GM18873 (cell line): ENCODE data around the gene SLCO3A1.

Source experiments
- ATAC-seq: cut with Tn5 transposase; IDR thresholded peaks from one replicate; pipeline ENCODE4 v1.9.1; 2021; ENCODE audit warnings: mild to moderate bottlenecking, moderate library complexity, moderate number of reproducible peaks; ENCODE audit not compliant: unreplicated experiment, low FRiP score

SLCO3A1 gene

DNA sequence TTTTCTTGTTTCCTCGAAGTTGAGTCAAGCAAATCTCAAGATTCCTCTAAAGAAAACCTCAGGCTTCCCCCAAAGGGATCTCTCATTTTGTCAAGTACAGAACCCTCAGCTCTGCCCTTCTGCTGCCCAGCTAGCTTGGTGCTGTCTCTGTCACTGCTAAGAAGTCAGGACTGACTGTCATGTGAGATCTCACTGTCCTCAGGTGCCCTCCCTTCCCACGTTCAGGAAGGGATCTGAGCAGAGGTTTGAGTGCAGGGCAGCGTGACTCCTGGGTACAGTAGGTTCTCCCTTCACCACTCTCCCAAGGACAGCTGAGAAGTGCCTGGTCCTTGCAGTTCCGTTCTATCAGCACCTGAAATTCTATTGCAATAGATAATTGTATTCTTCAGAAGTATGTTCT lies 229.7 kb downstream of the SLCO3A1 start:
- ATAC-seq, result no peak

DNA sequence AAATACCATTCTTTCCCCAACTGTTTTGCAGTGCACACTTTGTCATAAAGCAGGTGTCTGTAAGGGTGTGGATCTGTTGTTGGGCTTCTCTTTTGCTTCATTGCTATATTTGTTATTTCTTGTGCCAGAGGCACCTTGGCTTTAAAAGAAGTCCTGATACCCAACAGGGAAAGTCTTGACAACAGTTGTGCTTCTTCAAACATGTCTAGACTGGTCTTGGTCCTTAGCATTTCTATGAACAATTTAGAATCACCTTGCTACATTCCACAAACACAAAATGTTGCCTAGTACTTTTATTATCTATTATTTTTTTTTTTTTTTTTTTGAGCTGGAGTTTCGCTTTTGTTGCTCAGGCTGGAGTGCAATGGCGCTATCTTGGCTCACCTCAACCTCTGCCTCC lies 233.7 kb downstream of the SLCO3A1 start:
- ATAC-seq, result no peak

DNA sequence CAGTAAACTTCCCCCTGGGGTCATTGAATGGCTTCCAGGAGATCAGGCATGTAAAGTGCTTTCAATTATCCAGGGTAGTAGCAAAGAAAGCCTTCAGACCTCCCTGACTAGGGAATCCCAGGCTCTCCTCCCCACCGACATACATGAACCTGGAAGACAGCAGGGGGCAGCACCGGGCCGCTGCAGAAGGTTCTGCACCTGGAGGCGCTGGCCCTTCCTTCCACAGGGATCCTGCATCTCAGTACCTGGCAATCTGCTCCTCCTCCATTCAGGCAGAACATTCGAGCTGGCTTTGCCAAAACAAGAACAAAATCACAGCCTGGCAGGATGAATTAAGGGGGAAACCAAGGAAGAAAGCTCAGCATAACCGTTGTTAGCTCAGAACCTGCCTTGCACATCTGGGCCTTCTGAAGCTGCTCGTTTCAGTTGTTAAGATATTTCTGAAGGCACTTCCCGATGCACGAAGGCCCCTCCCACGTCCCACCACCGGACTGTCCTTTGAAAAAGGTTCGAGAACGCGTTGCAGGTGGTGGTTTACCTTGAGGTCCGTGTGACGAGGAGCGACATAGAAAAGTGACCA lies 237.7 kb downstream of the SLCO3A1 start:
- no peak for ATAC-seq

DNA sequence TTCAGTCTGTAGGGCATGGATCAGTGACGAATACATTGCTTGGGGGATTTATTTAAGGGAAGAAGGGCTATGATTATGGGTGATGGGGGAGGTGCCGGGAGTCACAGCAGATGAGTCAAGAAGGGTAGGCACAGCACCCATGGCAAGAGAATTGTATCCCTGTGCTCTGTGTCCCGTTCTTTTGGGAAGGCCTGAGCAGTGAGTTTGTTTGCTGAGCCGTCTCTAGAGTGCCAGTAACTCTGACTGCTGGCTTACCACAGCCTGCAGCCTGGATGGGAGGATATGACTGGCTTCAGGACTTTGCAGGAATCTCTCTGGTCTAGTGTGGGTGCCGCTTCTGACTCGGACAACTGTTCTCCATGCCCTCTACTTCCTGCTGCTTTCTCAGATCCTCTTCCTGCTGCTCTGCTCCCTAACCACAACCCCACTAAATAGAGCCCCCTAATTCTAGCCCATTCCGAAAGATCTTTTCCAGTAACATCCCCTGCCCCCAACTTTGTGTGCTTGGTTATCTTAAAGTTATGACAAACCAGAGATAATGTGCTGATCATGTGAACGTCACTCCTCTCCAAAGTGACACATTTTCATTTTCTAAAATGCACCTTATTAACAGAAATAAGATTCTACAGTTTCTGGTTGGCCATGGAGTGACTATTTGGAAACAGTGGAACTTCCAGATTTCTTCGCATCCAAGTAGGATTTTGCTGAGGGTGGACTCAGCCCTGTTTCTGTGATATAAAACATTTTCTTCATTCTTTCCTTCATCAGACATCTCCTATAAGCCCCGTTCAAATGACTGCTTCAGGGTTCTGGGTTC lies 239.0 kb downstream of the SLCO3A1 start:
- ATAC-seq, result no peak

DNA sequence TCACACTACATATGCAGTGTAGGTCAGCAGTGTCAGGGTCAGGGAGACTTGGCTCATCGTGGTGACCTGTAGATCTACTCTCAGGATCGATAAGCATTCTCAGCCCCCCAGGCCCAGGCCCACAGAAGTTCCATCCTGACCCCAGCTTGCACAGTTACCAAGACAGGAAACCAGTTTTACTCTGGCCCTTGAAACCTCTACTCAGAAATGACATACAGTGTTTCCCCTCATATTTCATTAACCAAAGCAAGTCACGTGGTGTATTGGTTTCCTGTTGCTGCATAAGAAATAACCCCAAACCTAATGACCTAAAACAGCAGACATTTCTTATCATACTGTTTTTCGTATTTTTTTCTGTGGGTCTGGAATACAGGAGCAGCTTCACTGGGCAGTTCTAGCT lies 242.2 kb downstream of the SLCO3A1 start:
- ATAC-seq, result peak; percentile 76

DNA sequence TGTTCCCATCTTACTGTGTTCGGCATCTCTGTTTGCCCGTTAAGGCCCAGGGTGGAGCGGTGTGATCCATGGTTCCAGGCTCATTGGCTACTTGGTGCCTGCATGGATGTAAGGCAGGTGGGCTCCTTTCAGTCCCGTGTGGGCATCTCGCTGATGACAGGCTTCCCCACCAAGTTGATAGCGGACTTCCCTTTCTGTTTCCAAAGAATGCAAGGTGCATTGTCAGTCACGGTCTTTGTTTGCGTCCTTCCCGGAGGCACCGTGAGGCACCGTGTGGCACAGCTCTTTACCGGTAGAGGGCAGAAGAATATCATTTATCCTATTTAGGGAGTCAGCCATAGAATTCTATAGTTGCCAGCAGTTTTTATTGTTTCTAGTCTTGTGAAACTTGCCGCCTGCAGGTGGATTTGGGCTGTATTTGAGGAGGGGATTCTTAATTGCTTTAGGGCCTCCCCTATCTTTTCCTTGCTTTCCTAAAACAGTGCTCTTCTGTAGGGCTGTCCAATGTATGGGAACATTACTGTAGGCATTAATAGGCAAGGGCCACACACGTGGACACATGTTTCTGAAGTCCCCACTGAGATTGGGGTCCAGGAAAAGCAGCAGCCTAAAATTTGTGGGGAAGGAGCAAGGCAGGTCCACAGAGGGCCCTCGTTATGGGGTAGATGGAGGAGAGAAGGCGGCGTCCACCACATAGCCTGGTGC lies 244.1 kb downstream of the SLCO3A1 start:
- peak; percentile 51 for ATAC-seq

DNA sequence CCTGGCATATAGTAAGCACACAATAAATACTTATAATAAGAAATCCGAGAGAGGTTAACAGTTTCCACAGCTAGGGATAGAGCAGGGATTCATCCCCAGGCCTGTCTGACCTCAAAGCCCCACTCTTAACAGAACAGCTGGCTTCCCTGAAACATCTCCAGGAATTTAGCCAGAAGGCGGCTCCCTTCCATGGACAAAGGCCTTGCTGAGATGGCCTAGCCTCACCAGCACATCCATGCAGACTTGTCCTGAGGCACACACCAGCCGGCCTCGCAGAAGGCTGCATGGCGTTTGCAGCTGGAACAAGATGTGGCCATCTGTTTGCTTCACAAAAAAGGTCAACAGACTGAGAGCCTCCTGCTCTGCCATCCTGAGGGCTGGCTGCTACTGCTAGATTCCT lies 245.4 kb downstream of the SLCO3A1 start:
- no peak for ATAC-seq

DNA sequence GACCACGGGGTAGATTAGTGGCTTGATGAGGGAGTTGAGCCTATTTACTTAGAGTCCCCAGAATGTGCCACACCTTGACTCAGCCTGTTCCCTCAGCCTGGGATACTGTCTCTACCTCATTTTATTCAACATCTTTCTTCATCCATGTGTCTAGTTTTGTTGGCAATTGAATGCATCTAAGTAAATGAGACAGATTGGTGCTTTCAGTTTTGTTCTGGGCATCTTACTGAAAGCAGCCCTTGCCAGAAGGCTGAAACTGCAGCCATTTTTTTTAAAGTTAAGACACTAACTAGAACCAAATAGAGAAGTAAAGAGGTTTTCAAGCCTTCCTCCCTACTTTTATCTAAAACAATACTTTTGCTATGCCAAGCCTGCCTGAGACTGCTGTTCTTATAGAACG lies 246.8 kb downstream of the SLCO3A1 start:
- no peak for ATAC-seq

DNA sequence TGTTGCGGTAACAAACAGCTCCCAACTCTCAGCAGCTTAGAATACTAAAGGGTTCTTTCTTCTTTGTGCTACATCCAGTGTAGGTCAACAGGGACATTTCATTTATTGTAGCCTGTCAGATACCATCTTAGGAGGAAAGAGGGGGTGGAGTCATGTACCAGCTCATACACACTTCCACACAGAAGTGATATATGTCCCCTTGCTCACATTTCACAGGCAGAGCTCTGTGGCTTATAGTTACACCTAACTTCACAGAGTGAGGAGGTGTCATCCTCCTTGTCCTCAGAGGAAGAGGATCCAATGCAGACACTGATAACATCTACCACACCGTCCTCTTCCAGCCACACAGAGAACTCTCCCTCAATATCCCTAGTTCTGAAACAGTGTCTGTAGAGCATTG lies 247.2 kb downstream of the SLCO3A1 start:
- ATAC-seq, result no peak

DNA sequence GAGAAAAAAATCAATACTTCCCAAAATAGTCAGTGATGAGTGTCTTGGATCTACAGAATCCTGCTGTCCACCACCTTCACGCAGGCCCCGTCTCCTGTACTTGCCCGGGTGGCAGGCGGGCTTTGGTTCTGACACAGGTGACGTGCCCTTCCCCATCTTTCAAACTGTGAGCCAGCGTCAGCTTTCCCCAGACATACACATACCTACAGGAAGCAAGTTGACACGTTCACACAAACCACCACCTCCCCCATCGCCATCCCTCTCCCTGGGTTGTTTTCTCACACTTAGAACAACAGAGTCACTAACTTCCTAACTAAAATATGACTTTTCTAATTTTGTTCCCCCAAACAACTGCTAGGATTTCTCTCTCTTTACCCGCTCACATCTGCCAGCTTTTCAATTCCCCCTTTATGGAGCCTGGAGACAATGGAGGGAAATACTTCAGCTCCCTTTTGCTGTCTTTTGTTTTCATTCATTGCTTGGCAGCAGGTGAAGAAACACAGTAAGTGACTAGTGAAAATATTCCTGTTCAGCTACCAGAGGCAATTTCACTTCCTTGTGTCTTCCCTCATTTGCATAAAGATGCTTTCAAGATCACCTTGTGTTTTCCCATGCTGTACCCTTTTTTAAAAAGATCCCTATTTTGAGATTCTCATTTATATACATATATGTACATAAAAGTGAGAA lies 248.3 kb downstream of the SLCO3A1 start:
- no peak for ATAC-seq

DNA sequence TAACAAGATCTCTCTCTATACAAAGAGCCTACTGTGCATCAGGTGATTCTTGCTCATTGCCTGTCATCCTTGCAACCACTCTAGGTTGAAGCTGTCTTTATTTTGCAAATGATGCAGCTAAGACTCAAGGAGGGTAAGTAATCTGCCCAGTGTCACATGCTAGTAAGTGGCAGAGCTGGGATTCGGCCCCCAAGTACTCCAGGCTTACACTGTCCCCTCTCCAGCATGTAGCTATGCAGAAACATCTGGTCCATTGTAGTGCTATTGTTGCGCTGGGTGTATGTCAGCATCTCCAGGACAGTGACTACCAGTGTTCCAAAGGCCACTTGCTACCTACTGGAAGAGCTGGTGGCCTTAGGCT lies 248.9 kb downstream of the SLCO3A1 start:
- no peak for ATAC-seq

DNA sequence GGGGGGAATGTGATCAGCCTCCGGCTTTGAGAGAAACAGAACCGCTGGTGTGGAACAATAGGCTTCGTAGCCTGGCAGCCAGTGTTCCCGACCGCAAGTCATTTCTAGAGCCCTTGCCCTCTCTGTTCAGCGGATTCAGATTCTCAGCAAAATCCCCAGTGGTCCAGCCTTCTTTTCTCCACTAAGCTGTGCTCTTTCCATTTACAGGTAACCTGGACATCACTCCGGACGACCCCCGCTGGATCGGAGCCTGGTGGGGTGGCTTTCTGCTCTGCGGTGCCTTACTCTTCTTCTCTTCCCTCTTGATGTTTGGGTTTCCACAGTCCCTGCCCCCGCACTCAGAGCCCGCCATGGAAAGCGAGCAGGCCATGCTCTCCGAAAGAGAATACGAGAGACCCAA lies 250.6 kb downstream of the SLCO3A1 start:
- no peak for ATAC-seq

DNA sequence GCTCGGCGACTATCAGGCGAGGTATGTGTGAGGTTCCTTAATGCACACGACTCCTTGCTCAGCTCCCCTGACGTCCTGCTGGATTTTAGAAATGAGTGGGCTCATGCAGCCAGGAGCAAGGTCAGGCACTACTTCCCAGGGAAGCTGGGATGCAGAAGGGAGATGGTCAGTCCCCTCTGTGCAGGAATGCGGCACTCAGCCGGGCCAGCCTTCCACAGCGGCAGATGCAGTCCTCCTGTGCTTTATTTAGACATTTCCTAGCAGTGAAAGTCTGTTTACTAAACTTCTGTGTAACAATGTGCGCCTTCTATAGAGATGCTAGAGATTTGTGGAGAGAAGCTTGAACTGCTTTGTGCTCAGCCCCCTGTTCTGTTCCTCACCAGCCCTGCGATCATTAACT lies 252.1 kb downstream of the SLCO3A1 start:
- ATAC-seq, result no peak

DNA sequence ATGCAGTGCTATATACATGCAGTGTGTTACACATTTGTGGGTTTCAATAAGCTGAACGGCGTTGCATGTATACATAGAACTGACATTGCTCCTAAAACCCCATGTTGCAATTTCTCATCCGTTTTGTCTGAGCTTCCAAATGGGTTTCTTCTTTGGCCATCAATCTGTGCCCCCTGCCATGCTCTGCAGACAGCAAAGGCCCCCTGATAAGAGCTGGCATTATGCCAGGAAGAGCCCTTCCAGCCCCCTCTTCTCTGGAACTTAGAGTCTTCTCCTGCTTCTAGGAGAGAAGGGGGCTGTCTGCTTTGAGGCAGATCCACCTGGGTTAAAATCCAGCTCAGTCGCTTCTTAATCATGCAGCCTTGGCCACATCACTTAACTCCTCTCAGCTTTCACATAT lies 254.0 kb downstream of the SLCO3A1 start:
- ATAC-seq, result no peak

DNA sequence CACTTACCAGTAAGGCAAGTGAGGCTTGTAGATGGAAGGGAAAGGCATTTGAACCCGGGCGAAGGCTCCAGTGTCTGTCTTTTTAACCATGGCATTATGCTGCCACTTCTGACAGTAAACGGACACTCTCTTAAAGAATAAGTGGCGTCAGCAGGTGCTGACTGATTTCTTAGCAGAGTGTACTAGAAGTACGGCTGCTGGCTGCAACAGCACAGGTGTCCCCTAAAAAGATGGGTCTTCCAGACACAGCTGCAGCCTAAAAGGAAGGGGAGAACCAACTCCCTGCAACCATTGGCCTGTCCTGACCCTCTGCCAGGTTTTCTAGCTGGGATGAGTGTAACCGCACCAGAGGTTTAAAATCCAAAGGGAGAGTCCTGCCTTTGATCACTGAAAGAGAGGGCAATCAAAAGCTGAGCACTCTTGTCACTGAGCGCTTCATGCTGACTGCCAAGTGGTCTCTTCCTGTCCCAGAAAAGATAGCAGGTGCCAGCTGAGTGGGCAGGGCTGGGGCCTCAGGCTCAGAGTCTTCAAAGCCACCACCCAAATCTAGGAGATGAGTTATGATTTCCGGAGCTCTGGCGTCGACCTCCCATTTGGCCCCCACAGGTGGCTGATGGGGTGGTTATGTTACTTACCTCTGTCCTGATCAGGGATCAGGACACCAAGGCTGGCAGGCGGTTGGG lies 255.8 kb downstream of the SLCO3A1 start:
- no peak for ATAC-seq

DNA sequence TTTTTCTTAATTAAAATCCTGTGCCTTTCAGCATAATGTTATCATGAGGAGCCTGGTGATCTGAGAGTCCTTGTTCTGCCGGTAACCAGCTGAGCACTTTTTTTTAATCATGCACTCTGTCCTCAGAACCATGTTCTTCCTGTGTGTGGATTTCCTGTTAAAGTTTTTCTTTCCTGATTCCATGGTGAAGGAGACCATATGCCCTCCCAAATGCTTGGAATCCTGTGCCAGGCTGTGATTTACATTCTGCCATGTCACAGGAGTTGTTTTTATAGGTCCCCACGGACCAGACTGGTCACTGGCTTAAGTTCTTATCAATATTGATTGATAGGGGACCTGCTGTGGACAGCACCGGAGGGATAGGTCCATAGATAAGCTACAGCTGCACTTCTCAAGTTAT lies 257.8 kb downstream of the SLCO3A1 start:
- ATAC-seq, result no peak

DNA sequence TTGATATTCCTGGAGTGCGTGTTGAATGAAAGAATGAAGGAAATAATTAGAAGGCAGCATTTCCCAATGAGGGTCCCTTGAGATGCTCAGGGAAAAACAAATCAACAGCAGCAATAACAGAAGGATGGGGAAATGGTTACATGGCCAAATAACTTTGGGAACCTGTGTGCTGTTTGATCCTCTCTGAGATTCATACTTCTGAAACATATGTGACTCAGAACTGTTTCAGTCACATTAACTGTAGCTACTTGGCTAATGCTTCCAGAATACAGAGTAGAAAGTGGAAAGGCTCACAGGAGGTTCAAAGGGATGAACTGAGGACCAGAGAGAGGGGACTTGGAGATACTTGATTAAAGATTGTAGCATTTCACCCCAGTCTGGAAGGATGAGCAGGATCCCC lies 258.2 kb downstream of the SLCO3A1 start:
- ATAC-seq, result no peak

DNA sequence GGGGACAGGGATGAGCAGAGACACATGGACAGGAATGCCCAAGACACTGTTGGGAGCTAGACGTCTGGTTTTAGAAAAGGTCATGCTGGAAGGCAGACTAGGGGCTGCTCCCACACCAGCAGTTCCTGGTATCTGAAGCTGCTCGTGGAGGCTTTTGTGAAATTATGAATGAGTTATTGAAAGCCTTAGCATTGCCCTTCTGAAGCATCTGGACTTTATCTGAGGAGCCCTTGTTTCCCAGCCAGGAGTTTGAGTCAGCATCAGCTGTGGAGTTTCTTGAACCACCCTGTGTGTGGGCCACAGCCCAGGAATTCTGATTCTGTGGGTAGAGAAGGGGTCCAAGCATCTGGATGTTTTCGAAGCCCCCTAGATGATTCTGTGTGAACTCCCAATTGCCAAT lies 258.7 kb downstream of the SLCO3A1 start:
- no peak for ATAC-seq

DNA sequence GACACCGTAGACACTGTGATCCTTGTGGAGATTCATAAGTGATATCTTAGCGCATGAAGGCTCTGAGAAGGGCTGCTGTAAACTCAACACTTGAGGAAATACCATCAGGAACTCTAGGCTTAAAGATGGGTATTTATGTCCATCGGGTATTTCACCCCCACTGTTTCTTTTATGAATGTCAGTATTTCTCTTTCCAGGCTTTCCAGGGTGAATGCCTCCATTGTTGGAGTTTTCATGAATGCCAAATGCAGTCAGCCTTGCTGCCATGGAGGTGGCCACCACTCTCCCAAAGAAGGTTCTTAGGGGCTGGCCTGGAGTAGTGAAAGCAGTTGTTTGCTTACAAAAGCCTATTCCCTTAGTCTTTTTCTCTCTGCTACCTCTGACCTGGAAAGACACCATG lies 259.2 kb downstream of the SLCO3A1 start:
- ATAC-seq, result no peak

DNA sequence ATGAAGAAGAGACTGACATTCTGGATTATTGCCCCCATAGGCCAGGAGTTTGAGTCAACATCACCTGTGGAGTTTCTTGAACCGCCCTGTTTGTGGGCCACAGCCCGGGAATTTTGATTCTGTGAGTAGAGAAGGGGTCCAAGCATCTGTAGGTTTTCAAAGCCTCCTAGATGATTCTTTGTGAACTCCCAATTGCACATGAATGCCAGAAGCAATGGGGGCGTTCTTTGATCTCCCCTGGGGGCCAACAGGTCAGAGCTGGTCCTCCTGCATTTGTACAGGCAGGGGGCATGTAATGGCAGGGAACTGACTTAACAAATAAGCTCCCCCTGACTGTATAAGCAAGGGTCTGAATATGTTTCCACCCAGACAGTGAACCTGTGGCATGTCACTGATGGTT lies 260.3 kb downstream of the SLCO3A1 start:
- no peak for ATAC-seq

DNA sequence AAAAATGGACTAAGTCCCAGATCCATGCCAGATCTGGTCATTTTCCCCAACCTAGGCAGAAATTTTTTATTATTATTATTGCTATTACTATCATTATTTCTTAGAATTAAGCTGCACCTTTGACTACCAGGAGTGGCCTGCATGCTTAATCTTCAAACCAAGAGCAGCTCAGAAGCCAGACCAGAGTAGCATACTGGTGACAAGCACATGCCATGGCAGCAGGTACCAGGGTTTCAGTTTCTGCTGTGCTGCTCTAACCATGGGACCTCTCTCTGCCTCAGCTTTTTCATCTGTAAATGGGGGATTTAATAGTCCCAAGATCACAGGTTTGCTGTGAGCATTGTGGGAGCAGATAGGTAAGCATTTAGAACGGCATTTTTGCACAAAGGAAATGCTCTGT lies 262.3 kb downstream of the SLCO3A1 start:
- no peak for ATAC-seq
